CD4-positive, CD25-positive, alpha-beta regulatory T cell (primary cell): ENCODE results near the gene MAGI1. TPM values are rescaled to one million over a fixed set of nuclear protein-coding genes. Genes with fewer than 3 reads are reported as not detected.
A peak's percentile ranks its signal among the peaks of the same experiment; 100 is the strongest.

ENCODE experiments used
- ATAC-seq, 2 donors: fragments of 150-1000 bp; cut with Tn5 transposase; one replicate each; pipeline ENCODE4 v1.10.0; 2021; ENCODE audit warnings: low read depth in 2 of 2, moderate number of reproducible peaks in 2 of 2, moderate library complexity in 1 of 2
- DNase-seq, 3 donors: peaks; one replicate each; pipeline versions ENCODE4 v3.0.0 to v3.0.0-alpha.2; 2012 to 2022; ENCODE audit warnings: mixed read lengths in 1 of 3
- H3K27ac ChIP-seq: one replicate; pipeline ENCODE4 v1.7.0; 2013; ENCODE audit warnings: mild to moderate bottlenecking, low read length; ENCODE audit not compliant: insufficient read depth, poor library complexity, severe bottlenecking
- H3K27me3 ChIP-seq: one replicate; pipeline ENCODE4 v1.7.0; 2013; ENCODE audit warnings: low read length; ENCODE audit not compliant: control insufficient read depth, insufficient read depth
- H3K36me3 ChIP-seq: one replicate; pipeline ENCODE4 v1.7.0; 2013; ENCODE audit warnings: mild to moderate bottlenecking, low read length, moderate library complexity; ENCODE audit not compliant: control insufficient read depth, insufficient read depth
- H3K4me1 ChIP-seq: 2 replicates; pipeline ENCODE4 v1.7.0; 2013; ENCODE audit warnings: mild to moderate bottlenecking, low read length; ENCODE audit not compliant: insufficient read depth, control insufficient read depth, poor library complexity, severe bottlenecking
- H3K4me3 ChIP-seq: one replicate; pipeline ENCODE4 v1.7.0; 2013; ENCODE audit warnings: low read depth, mild to moderate bottlenecking, low read length, moderate library complexity
- H3K9me3 ChIP-seq, 2 experiments: 1 replicate in 1 of 2; 2 replicates in 1 of 2; pipeline ENCODE4 v1.7.0; 2013; ENCODE audit warnings: low read length in 2 of 2, mild to moderate bottlenecking in 1 of 2, moderate library complexity in 1 of 2; ENCODE audit not compliant: control insufficient read depth in 2 of 2
- H3K27ac Mint-ChIP-seq, 3 donors: one replicate each; pipeline ENCODE4 v1.8.0; 2020 to 2022; ENCODE audit warnings: mild to moderate bottlenecking in 3 of 3, mixed read lengths in 3 of 3, moderate library complexity in 2 of 3
- H3K27me3 Mint-ChIP-seq: one replicate; pipeline ENCODE4 v1.8.0; 2022; ENCODE audit warnings: mild to moderate bottlenecking, mixed read lengths
- H3K36me3 Mint-ChIP-seq: one replicate; pipeline ENCODE4 v1.8.0; 2020; ENCODE audit warnings: mixed read lengths
- H3K4me1 Mint-ChIP-seq, 4 donors: one replicate each; pipeline ENCODE4 v1.8.0; 2020 to 2022; ENCODE audit warnings: mixed read lengths in 4 of 4, mild to moderate bottlenecking in 1 of 4
- H3K4me3 Mint-ChIP-seq, 4 donors: one replicate each; pipeline ENCODE4 v1.8.0; 2020 to 2022; ENCODE audit warnings: mild to moderate bottlenecking in 4 of 4, mixed read lengths in 4 of 4, moderate library complexity in 3 of 4
- H3K9me3 Mint-ChIP-seq, 7 donors: one replicate each; pipeline ENCODE4 v1.8.0; 2020 to 2022; ENCODE audit warnings: mixed read lengths in 7 of 7, mild to moderate bottlenecking in 3 of 7, moderate library complexity in 2 of 7
- polyA plus RNA-seq, 4 donors: library from polyadenylated mRNA; unstranded; fragments of 300-500 nt; fragmentation: Illumina TruSeq; gene quantifications; one replicate each; pipeline ENCODE4 v1.2.3, GENCODE V29; 2021
- total RNA-seq: library from RNA; stranded (reverse); gene quantifications from one replicate; pipeline ENCODE4 v1.2.3, GENCODE V29; 2022

The MAGI1 gene
- total and polyA plus RNA-seq, 5 donors from 2014 or later = 0.10 to 0.44 (median 0.19) TPM; not detected in 1

GRCh38 chr3:65368866-65369265, 669.9 kb downstream of the MAGI1 start:
- no peaks in the 10 kb centered on the region for H3K36me3 Mint-ChIP-seq

GRCh38 chr3:65362688-65363087, 676.0 kb downstream of the MAGI1 start:
- H3K27ac ChIP-seq = no peak overlapping the region
- no peaks in the 10 kb centered on the region for H3K4me1 ChIP-seq
- Mint-ChIP-seq H3K4me3 (no peak overlapping the region), H3K36me3 (no peaks in the 10 kb centered on the region), H3K27me3 (peaks cover 8% of the 10 kb centered on the region), H3K4me1 (no peaks in the 10 kb centered on the region), H3K27ac (peak overlapping the region in 1 of 3 donors; percentile 74), H3K9me3 (peaks cover under 1 to 16% (median 4%) of the 10 kb centered on the region in 7 donors)
- H3K36me3 ChIP-seq = no peaks in the 10 kb centered on the region
- ATAC-seq (no peak), DNase-seq (no peak)
- H3K4me3 ChIP-seq = no peak overlapping the region
- no peaks in the 10 kb centered on the region for H3K27me3 ChIP-seq
- H3K9me3 ChIP-seq = no peaks in the 10 kb centered on the region

More at GRCh38 chr3:65368866-65369265, 669.9 kb downstream of the MAGI1 start:
- no peak overlapping the region for H3K4me3 ChIP-seq
- no peaks in the 10 kb centered on the region for H3K27me3 Mint-ChIP-seq
- no peak overlapping the region for H3K27ac Mint-ChIP-seq
- H3K4me1 Mint-ChIP-seq = no peaks in the 10 kb centered on the region
- peaks cover 0 to 13% (median 5%) of the 10 kb centered on the region in 7 donors for H3K9me3 Mint-ChIP-seq
- ATAC-seq = no peak
- no peaks in the 10 kb centered on the region for H3K9me3 ChIP-seq
- no peak overlapping the region for H3K27ac ChIP-seq
- no peaks in the 10 kb centered on the region for H3K4me1 ChIP-seq
- H3K27me3 ChIP-seq = no peaks in the 10 kb centered on the region
- no peak for DNase-seq
- H3K4me3 Mint-ChIP-seq = no peak overlapping the region
- H3K36me3 ChIP-seq = no peaks in the 10 kb centered on the region

- Histone ChIP-seq H3K4me1 (no peaks in the 10 kb centered on the region), H3K27me3 (no peaks in the 10 kb centered on the region), H3K27ac (no peak overlapping the region), H3K4me3 (no peak overlapping the region), H3K36me3 (no peaks in the 10 kb centered on the region), H3K9me3 (no peaks in the 10 kb centered on the region)
- Mint-ChIP-seq H3K36me3 (no peaks in the 10 kb centered on the region), H3K27me3 (peaks cover 19% of the 10 kb centered on the region), H3K4me3 (no peak overlapping the region), H3K9me3 (peaks cover 2 to 16% (median 6%) of the 10 kb centered on the region in 7 donors), H3K27ac (no peak overlapping the region), H3K4me1 (peaks cover 0 to 5% (median 0%) of the 10 kb centered on the region in 4 donors)
- DNase-seq = no peak
- ATAC-seq = no peak
These were observed 677.3 kb downstream of the MAGI1 start for GRCh38 chr3:65361448-65361847.

- Mint-ChIP-seq H3K4me1 (peaks cover 0 to 5% (median 0%) of the 10 kb centered on the region in 4 donors), H3K27me3 (peaks cover 20% of the 10 kb centered on the region), H3K4me3 (no peak overlapping the region), H3K36me3 (no peaks in the 10 kb centered on the region), H3K27ac (no peak overlapping the region), H3K9me3 (peaks cover 0 to 8% (median 5%) of the 10 kb centered on the region in 7 donors)
- Histone ChIP-seq H3K27me3 (no peaks in the 10 kb centered on the region), H3K4me3 (no peak overlapping the region), H3K9me3 (no peaks in the 10 kb centered on the region), H3K27ac (no peak overlapping the region), H3K36me3 (no peaks in the 10 kb centered on the region), H3K4me1 (no peaks in the 10 kb centered on the region)
- no peak for ATAC-seq
- no peak for DNase-seq
These were observed 682.1 kb downstream of the MAGI1 start for GRCh38 chr3:65356331-65357248.

- no peaks in the 10 kb centered on the region for H3K36me3 Mint-ChIP-seq
- no peaks in the 10 kb centered on the region for H3K27me3 ChIP-seq
- no peak overlapping the region for H3K4me3 ChIP-seq
- no peak overlapping the region for H3K27ac ChIP-seq
- DNase-seq (no peak), ATAC-seq (no peak)
- peaks cover 0 to 5% (median 0%) of the 10 kb centered on the region in 4 donors for H3K4me1 Mint-ChIP-seq
- H3K9me3 ChIP-seq = no peaks in the 10 kb centered on the region
- no peaks in the 10 kb centered on the region for H3K36me3 ChIP-seq
- peaks cover 0 to 8% (median 5%) of the 10 kb centered on the region in 7 donors for H3K9me3 Mint-ChIP-seq
- no peak overlapping the region for H3K4me3 Mint-ChIP-seq
- peaks cover 20% of the 10 kb centered on the region for H3K27me3 Mint-ChIP-seq
- no peak overlapping the region for H3K27ac Mint-ChIP-seq
- H3K4me1 ChIP-seq = no peaks in the 10 kb centered on the region
These were observed 683.8 kb downstream of the MAGI1 start for GRCh38 chr3:65354880-65355279.

- H3K9me3 Mint-ChIP-seq = peaks cover 0 to 6% (median 0%) of the 10 kb centered on the region in 7 donors
- ATAC-seq = no peak
- peaks cover 14% of the 10 kb centered on the region for H3K27me3 Mint-ChIP-seq
- Histone ChIP-seq H3K9me3 (no peaks in the 10 kb centered on the region), H3K36me3 (no peaks in the 10 kb centered on the region), H3K4me3 (no peak overlapping the region), H3K4me1 (no peaks in the 10 kb centered on the region), H3K27me3 (no peaks in the 10 kb centered on the region), H3K27ac (no peak overlapping the region)
- H3K36me3 Mint-ChIP-seq = no peaks in the 10 kb centered on the region
- no peak overlapping the region for H3K4me3 Mint-ChIP-seq
- no peak for DNase-seq
- H3K4me1 Mint-ChIP-seq = peaks cover 0 to 5% (median 0%) of the 10 kb centered on the region in 4 donors
- no peak overlapping the region for H3K27ac Mint-ChIP-seq
These were observed 685.8 kb downstream of the MAGI1 start for GRCh38 chr3:65352951-65353350.

- no peak overlapping the region for H3K27ac Mint-ChIP-seq
- H3K9me3 Mint-ChIP-seq = peaks cover 0 to 5% (median 0%) of the 10 kb centered on the region in 7 donors
- peaks cover 0 to 1% (median 0%) of the 10 kb centered on the region in 4 donors for H3K4me1 Mint-ChIP-seq
- Histone ChIP-seq H3K4me1 (no peaks in the 10 kb centered on the region), H3K27me3 (no peaks in the 10 kb centered on the region), H3K27ac (no peak overlapping the region), H3K9me3 (no peaks in the 10 kb centered on the region), H3K36me3 (no peaks in the 10 kb centered on the region), H3K4me3 (no peak overlapping the region)
- ATAC-seq = no peak
- DNase-seq = no peak
- no peak overlapping the region for H3K4me3 Mint-ChIP-seq
- peaks cover 4% of the 10 kb centered on the region for H3K27me3 Mint-ChIP-seq
- no peaks in the 10 kb centered on the region for H3K36me3 Mint-ChIP-seq
These were observed 687.0 kb downstream of the MAGI1 start for GRCh38 chr3:65351753-65352152.
